Measurements from ENCODE around the gene ERO1A.
"Not testable (repeated sequence)": the region's sequence is repeated elsewhere in the genome, so short reads cannot be mapped to it uniquely, and the experiment has no call there.

ERO1A gene, protein sequence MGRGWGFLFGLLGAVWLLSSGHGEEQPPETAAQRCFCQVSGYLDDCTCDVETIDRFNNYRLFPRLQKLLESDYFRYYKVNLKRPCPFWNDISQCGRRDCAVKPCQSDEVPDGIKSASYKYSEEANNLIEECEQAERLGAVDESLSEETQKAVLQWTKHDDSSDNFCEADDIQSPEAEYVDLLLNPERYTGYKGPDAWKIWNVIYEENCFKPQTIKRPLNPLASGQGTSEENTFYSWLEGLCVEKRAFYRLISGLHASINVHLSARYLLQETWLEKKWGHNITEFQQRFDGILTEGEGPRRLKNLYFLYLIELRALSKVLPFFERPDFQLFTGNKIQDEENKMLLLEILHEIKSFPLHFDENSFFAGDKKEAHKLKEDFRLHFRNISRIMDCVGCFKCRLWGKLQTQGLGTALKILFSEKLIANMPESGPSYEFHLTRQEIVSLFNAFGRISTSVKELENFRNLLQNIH

DNA sequence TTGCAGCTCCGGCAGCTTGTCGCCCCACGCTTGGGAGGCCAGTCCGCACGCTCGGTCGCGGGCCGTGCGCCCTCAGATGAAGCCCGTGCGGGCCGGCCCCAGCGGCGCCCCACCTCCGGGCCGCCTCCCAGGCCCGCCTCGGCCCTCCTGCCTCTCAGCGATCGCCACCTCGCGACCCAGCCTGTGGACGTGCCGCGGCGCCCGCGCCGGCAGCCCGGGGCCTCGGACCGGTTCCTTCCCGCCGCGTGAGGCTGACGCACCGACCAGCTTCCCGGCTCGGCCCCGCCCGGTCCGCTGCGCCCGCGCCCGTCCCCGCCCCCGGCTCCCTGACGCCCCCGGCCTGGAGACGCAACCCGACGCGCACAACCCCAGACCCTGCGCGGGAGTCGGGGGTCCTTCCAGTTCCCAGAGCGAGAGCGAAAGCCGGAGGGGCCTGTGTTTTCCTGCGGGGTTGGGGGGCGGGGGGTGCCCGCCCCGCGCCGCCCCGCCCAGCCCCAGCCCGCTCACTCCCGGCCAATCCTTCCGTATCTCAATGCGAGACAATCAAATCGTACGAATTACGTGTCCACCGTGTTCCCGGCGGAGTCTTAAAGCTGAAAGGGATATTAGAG, at the start of gene ERO1A:
ERO1A (minus strand) TSS at position 78 of the 611 bp plus-strand sequence; CDS start at position 1, 77 bp downstream.
- DNase-seq, result peak; percentile 16

DNA sequence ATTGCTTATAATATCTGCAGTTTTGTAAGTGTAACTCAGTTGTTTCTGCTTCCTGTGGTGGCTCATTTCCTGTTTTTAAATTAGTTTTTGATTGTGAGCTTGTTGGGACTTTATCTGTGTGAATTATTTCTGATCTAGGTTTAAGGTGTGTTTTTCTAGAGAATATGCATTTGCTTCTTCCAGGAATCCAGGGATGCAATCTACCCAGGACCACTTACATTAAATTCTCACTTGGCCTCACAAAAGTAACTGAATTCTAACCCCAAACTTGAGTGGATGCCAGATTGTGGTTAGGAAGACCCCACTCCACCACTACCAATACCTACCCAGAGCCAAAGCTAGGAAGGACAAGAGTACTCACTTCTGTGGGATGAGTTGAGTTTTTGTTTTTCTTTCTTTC, 46.5 kb upstream of the ERO1A start:
- no peak for DNase-seq

DNA sequence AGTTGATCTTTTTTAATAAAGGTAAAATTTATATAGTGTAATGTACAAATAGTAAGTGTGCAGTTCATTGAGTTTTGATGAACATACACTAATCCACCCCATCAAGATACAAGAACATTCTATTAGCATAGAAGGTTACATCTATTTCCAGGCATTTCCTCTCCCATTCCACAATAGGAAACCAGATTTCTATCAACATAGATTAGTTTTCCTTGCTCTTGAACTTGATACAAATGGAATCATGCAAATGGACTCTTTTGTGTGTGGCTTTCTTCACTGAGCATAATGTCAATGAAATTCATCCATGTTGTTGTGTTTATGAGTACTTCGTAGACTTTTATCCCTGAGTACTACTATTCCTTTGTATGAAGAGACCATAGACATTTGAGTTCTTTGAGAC, 45.4 kb upstream of the ERO1A start:
- DNase-seq, result no peak

DNA sequence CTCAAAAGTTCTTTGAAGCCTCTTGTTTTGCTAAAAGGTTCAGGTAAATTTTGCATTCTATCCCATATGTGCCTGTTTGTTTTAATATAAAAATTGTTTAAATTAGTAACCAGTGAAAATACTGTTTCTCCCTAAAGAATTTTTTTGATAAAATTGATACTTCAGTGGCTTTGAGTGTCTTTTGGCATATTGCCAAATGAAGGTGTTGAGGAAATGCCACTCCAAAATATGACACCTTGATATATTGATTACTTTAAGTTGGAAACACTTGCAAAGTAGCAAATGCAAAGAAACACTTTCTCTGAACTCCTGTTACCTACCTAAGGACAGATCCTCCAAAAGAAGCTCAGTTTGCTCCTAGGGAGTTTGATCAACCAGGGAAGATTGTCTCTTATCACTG, 43.1 kb upstream of the ERO1A start:
- DNase-seq, result no peak

DNA sequence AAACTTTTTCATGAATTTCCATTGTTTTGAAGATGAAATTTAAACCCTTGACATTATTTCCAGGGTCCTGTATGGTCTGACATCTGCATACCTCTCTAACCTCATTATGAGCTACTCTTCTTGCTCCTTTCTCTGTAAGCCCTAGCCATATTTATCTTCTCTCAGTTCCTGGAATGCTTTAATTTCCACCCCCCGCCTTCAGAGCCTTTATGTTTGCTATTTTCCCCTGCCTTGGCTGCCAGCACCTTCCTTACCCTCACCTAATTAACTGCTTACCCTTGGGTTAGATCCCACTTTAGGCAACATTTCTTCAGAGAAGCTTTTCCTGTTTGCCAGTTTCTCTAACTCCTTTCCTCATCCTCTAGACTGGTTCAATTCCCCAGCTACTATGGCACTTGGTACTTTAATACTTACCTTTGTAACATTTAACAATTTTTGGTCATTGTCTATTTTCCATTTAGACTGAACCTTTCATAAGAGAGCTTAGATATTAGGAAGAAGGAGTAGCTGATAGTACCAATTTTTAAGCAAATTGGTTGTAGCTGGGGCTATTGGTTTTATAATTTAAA, 40.6 kb upstream of the ERO1A start:
- DNase-seq, result no peak

DNA sequence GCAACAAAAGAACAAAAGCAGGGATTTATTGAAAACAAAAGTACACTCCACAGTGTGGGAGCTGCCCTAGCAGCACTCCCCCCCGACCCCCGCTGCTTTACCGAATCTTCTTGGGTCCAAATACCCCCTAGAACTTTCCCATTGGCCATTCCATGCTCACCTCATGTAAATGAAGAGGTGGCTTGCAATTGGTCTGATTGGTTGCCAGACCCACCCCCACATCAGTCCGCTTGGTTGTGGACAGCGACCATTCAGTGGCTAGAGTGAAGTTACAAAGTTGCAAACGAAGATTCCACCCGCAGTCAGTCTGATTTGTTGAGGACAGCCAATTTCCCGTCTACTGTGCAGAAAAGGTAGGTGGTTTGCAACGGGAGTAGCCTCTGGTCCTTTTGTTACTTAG, 38.5 kb upstream of the ERO1A start:
- no peak for DNase-seq

DNA sequence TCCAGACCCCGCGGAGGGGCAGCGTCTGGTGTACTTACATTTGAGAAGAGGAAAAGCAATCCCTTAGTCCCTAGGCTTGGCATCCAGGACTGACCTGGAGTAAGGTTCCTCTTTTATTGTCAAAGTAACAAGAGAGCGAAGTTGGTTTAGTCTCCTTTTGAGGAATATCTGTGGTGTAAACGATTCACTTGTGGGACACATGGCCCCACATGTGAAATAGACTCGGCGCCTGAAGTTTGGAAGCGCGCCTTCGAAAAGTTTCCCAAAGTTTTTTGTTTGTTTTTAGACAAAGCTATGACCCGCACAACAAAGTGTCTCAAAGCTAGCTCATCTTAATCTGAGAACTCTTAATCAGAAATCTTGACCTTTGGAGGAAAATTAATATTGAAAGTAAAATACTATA, 35.4 kb upstream of the ERO1A start:
- DNase-seq, result no peak

DNA sequence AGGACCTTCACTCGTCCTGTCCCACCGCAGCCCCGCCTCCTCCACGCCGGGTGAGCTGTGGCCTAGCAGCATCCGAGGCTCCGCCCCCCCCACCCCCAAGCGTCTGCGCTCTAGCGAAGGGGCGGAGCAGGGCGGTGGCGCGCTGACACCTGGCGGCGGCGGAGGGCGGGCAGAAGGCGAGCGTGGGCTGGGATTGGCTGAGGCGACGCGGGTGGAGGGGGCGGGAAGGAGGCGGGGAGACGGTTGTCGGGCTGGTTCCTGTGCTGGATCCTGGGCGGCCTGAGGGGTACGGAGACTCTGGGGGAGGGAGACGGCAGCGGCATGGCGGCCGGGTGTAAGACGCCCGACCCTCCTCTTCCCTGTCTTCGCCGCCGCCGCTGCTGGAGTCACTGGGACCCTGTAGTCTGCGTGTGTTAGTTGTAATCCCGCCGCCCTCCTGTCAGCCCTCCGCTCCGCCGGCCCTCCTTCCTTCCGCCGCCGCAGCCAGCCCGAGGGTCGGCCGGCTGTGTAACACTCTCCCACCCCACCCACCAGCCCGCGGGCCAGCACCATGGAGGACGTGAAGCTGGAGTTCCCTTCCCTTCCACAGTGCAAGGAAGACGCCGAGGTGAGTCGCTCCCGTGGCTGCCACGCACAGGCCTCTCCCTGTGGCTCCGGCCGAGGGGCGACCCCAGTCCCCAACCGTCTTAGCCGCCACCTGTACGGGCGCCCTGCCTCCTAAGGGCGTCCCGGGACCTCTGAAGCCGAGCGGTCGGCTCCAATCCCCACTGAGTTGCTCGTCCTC, 34.8 kb upstream of the ERO1A start, which contains the start of gene STYX:
STYX (plus strand) TSS at position 242 of the 784 bp plus-strand sequence; CDS start at position 551, 309 bp downstream.
- peak; percentile 84 for DNase-seq

DNA sequence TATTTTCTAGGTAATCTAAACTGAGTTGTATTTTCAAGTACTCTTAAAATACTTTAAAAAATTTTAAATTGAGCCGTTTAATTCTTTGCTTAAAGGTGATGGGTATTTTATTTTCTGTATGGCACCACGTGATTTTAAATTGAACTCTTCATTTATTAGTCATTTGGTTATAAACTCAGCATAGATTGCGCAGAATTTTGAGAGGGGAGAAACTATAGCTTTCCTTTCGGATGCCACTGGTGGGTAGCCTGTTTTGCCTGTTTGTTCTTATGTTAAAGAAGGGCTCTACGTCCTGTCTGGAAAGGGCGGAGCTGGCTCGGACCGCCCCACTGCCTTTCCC, 34.2 kb upstream of the ERO1A start:
- DNase-seq, result no peak

DNA sequence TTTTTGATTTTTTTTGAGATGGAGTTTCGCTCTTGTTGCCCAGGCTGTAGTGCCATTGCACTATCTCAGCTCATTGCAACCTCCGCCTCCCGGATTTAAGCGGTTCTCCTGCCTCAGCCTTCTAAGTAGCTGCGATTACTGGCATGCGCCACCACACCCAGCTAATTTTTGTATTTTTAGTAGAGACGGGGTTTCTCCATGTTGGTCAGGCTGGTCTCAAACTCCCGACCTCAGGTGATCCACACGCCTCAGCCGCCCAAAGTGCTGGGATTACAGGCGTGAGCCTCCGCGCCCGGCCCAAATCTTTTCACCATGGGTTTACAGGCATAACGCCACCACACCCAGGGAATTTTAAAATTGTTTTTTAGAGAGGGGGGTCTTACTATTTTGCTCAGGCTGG, 33.7 kb upstream of the ERO1A start:
- DNase-seq, result not testable (repeated sequence)

DNA sequence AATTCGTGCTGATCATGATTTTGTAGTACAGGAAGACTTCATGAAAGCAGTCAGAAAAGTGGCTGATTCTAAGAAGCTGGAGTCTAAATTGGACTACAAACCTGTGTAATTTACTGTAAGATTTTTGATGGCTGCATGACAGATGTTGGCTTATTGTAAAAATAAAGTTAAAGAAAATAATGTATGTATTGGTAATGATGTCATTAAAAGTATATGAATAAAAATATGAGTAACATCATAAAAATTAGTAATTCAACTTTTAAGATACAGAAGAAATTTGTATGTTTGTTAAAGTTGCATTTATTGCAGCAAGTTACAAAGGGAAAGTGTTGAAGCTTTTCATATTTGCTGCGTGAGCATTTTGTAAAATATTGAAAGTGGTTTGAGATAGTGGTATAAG, 32.2 kb upstream of the ERO1A start:
- not testable (repeated sequence) for DNase-seq

DNA sequence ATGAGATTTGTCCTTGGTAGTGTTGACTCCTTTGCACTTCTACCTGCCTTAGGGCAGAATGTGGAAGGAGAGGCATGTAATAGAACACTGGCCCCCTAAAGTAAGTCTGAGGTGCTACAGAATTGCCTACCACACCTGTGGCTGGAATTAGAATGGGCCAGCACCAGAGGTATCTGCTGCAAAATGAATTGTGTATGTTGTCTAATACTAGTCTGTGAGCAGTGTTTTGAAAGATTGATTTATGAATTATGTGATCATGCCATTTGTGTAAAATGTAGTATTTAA, 28.9 kb upstream of the ERO1A start:
- DNase-seq, result no peak

DNA sequence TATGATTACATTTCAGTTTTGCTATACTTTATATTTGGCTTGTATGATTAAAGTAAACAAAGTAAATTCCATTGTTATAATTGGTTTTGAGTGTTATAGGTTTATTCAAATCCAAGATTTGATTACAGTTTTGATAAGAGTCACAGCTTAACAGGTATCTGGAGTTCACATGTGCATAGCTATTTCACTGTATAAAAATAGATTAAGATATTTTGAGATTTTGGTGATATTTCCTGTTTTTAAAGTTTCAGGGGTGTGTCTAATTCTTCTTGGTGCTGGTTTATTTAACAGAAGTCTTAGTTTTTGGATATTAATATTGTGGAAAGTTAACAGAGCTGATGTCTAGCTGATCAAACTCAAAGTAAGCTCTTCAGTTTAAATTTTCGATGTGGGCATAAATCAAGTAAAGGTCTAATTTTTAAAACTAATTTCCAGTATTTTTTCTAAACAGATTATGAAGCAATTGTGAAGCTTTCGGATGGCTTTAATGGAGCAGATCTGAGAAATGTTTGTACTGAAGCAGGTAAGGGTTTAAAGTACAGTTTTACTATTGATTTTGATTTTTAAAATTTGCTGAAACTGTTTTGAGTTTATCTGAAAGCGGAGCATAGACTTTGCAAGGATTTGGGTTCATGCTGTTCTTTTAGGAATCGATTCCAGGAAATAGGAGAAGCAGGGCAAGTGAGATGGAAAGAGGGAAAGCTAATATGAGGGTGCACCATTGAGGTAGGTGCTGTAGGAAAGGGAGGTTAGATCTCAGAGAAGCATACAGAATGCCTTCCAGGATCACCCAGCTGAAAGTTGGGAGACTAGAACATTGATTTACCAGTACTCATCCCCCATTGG, 28.4 kb upstream of the ERO1A start:
- no peak for DNase-seq

DNA sequence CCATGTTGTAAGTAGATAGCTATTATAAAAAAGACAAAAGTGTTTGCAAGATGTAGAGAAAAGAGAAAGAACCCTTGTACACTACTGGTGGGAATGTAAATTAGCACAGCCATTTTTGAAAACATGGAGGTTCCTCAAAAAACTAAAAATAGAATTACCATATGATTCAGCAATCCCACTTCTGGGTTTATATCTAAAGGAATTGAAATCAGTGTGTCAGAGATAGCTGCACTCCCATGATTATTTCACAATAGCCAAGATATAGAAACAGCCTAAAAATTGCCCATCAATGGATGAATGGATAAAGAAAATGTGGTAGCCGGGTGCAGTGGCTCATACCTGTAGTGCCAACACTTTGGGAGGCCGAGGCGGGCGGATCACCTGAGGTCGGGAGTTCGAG, 20.8 kb upstream of the ERO1A start:
- no peak for DNase-seq

DNA sequence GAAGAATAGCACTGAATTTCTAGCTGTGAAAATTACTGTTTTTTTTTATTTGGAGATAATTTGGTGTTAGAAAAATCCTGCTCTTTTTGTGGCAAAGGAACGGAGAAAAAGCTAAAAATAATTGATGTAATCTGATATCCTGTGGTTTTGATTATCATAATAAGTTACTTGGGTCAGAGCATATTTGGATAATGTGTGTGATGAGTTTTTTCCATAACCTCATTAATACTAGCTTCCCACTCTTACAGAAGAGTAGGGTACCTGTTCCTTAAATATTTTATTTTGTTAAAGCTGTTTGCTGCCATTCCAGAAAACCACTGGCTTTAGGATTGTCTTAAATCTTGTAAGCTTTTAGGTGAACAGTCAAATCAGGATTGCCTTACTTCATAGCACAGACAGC, 16.3 kb upstream of the ERO1A start:
- no peak for DNase-seq

DNA sequence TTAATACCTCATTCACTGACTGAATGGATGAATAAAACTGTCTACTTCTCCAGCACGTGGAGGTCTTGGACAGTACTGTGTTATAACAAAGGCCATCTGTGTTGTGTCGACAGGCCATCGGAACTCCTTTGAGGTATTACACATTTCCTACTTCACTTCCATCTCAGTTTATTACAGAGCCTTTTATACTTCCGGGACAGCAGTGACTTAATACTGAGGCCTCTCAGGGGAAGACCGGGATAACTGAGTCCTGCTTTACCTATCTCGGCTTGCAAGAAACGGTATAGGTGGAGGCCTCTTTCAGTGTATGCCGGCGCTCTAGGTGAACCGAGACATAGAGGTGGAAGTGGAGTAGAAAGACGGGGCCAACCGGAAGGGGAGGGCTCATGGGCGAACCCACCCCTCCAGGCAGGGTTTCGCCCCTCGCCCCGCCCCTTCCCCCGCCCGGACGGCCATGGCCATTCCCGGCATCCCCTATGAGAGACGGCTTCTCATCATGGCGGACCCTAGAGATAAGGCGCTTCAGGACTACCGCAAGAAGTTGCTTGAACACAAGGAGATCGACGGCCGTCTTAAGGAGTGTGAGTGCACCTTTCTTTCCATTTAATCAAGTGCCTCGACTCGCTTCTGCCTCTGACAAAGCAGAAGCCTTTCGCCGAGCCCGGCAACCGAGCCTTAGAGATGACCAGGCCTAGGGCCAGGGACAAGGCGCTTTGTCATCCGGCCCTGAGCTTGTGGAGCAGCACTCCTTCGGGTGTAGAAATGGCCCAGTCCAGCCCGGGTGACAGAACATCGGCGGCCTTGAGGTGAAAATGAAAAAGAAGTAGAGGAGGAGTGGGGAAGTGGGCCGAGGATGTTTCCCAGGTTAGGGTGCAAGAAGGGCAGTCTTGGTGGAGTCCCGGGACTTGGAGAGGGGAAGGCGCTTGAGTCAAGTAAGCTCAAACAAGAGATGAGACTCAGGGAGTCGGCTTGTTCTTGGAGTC, 11.7 kb upstream of the ERO1A start, which contains the start of gene PSMC6:
PSMC6 (plus strand) TSS at position 477 of the 983 bp plus-strand sequence; CDS start at position 497, 20 bp downstream.
- peak; percentile 33 for DNase-seq

DNA sequence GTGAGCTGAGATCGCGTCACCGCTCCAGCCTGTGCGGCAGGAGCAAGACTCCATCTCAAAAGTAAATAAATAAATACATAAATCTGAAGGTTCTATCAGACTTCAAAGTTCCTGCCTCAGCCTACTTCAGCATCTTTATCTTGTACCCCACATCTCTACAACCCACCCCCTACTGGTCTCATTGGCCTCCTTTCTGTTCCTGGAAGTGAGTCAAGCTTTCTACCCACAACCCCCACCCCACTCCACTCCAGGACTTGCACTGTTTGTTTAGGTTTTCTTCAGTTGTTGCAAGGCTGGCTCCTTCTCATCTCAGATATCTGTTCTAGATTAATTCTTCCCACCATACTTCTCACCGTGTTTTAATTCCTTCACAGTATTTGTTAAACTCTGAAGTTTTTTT, 10.9 kb upstream of the ERO1A start:
- DNase-seq, result no peak

DNA sequence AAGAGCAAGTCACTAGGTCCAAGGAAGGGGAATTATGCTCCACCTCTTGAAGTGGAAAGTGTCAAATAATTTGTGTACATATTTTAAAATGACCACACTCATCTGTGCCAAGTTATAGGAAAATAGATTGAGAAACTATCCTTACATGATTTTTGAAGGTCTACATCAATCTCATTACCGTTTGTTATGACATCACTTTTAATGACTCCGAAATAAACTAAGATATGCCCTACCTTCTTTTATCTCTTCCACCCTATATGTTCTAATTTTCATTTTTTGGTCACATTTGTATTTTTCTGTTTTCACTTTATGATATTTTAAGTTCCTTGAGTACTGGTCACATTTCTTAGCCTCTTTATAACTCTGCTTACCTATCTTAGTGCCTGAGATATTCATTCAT, 8.3 kb upstream of the ERO1A start:
- DNase-seq, result no peak

DNA sequence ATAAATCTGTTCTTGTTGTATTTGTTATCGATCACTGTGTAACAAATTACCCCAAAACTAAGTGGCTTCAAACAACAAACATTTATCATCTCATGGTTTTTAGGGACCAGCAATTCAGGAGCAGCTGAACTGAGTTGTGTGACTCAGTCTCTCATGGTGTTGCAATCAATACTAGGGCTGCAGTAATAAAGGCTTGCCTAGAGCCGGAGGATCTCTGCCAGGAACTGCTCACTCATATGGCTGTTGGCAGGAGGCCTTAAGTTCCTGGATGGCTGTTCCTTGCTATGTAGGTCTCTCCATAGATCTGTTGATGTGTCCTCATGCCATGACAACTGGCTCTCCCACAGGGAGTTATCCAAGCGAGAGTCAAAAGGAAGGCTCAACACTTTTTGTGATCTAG, 7.9 kb upstream of the ERO1A start:
- peak; percentile 6 for DNase-seq

DNA sequence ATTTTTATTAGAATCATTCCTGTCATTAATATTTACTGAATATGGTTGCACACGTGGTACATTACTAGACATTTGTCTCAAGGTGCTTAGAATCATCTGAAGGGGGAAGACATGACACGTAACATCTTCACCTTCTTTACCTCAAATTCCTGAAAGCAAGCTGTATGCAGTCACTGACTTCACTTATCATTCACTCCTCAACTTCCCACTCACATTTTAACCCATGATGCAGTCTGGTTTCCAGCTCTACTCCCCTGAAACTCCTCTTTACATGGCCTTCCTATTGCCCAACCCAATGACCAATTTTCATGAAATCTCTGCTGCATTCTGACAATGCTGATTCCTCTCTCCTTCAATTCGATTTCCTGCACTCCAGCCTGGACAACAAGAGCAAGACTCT, 5.9 kb upstream of the ERO1A start:
- DNase-seq, result no peak

DNA sequence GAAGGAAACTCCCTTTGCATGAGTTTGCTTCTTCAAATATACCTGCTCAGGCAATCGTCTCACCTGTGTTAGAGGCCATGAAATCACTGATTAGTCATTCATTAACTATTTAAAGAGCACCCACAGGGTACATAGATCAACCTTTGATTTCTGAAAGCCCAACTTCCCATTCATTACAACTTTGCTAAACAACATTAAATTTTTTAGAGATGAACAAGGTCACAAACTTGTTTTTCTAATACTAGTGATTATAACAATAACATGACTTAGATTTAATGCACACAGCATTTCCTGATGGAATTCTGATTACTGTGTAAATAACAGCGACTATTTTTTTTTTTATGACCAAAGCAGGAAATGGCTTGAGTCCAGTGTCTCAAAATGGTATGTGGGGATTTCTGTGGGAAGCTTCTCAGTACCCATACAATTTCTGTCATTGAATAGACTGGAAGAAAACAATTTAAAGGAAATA, 5.4 kb upstream of the ERO1A start:
- DNase-seq, result no peak

All from GOT3 (cell line).